Head of caudate nucleus (tissue), 42 donors: Measurements from ENCODE around the gene NOS1AP.

ENCODE experiments used
- DNase-seq, 42 donors: peaks; one replicate each; pipeline versions ENCODE4 v3.0.0 to v3.0.0-alpha.2; 2020 to 2021; ENCODE audit warnings: mixed read lengths in 7 of 42
- intact Hi-C: fragments of 100-400 bp; cut with DNase I; formaldehyde crosslinking; loops from one replicate; pipeline ENCODE4 v1.15.0; 2022

Gene NOS1AP

DNA sequence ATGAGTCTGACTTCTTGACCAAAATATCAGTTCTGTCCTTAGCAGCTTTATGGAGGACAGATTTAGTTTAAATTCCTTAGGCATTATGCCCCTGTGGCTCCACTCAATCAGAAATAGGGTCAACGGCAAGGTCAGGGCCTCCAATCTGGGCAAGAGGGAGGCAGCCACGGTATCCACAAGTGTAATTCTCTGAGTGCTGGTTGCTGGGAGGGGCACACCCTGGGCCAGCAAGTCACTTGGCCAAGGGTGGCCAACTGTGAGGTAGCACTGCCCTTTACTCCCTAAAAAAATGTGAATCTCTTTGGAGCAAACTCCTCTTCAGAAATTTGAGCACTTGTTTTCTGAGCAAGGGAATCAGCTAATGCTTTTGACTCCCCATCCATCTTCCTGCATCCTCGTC, 294.3 kb downstream of the NOS1AP start:
- intact Hi-C loops, result no loop called here
- DNase-seq, result no peak

- intact Hi-C loops, result no loop called here
- DNase-seq, result no peak
These were observed 295.0 kb downstream of the NOS1AP start for GRCh38 chr1:162364498-162364897.

DNA sequence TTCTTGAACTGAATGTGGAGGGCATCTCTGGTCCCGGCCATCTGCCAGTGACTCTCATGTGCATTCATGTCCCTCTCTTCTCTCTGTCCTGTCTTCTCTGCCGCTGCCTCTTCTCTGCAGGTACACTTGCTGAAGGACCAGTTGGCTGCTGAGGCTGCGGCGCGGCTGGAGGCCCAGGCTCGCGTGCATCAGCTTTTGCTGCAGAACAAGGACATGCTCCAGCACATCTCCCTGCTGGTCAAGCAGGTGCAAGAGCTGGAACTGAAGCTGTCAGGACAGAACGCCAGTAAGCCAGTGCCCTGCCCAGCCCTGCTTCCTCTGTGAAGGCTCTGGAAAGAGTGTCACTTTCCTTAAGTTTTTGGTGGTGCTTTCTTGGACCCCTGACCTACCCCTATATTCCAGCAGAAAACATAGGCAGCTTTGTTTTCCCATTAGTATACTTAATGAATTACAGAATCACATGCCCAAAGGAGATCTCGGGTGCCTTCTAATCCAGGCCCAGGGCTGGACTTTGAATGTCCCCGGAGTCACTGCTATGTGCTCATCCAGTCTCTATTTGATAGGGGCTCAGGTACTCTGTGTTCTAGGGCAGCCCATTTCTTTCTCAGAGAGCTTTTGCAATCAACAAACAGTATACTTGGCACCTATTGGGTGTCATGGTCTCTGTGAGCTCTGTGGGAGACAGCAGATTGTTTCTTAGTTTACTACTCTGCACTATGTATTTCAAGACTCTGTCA, 296.0 kb downstream of the NOS1AP start:
- intact Hi-C loops, result no loop called here

DNA sequence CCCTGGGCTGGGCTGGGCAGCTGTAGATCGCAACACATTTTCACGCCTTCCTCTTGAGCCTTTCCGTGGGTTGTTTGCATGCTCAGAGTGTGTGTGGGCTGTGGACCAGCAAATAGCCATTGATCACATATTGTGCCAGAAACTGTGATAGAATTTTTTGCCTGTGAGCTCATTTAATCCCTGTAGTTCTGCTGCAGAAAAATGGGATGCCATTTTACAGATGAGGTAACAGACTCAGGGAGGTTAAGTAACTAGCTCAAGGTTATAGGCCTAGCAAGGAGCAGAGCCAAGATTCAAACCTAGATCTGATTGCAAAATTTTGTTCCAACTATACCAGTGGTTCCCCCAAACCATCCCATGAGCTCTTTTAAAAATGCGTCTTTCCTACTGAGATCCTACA, 296.7 kb downstream of the NOS1AP start:
- intact Hi-C loops, result no loop called here
- no peak for DNase-seq

More for the DNA sequence above, 296.0 kb downstream of the NOS1AP start:
- no peak for DNase-seq

DNA sequence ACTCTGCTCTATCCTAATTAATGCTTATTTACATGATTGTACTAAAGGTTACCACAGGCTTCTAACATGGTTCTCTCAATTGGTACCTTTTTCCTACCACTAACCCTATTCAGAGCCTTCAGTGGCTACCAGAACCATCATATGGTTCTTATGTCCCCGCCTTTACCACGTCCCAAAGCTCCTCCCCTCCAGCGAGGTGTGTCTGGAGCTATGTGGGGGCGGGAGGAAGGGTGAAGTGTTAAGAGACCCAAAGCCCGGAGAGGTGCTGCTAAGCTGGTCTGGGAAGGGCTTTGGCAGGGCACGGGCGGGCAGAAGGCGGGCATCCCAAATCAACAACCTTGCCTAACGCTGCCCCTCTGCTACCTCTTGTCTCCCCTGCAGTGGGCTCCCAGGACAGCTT, 297.2 kb downstream of the NOS1AP start:
- intact Hi-C loops, result no loop called here
- no peak for DNase-seq

- intact Hi-C loops, result no loop called here
- no peak for DNase-seq
These were observed 297.6 kb downstream of the NOS1AP start for GRCh38 chr1:162367073-162367472.

GRCh38 chr1:162367772-162368171, 298.3 kb downstream of the NOS1AP start:
- DNase-seq, result no peak
- intact Hi-C loops, result no loop called here

DNA sequence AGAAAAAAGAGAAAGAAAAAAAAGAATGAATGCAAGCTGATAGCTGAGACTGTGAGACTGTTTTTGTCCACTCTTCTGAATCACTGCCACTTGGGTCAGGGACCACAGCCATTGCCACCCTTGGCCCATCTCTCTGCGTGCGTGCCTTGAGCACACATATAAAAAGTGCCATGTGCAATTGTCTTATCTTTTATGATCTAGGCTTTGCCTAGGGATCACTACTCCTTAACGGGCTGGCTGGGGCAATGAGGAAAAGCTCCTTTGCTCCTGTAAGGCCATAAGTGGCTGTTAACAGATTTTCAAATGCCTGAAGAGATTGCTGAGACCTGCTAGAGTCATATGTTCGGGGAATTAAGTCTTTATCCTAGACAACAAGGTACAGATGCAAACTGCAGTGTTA, 299.0 kb downstream of the NOS1AP start:
- intact Hi-C loops, result no loop called here
- no peak for DNase-seq

- intact Hi-C loops, result no loop called here
- DNase-seq, result peak in 2 of 42 donors; percentile 7 to 33
These were observed 300.1 kb downstream of the NOS1AP start for GRCh38 chr1:162369571-162369970.

DNA sequence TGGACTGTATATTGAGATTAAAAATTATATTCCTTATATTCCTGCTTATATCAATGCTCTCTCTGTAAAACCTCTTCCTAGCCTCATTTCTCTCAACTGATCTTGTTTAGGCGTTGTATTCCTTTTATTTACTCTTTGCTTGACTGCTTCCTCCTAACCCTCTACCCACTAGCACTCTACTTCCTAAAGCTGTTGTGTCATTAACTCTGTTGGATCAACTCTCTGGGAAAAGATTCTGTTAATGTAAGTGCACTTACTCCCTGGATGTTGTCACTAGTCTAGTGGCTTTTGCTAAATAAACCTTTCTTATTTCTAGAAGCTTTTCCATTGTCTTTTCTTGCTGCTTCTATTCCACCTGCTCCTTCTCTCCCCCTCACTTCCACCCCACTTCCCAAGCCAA, 300.7 kb downstream of the NOS1AP start:
- DNase-seq, result no peak
- intact Hi-C loops, result no loop called here

DNA sequence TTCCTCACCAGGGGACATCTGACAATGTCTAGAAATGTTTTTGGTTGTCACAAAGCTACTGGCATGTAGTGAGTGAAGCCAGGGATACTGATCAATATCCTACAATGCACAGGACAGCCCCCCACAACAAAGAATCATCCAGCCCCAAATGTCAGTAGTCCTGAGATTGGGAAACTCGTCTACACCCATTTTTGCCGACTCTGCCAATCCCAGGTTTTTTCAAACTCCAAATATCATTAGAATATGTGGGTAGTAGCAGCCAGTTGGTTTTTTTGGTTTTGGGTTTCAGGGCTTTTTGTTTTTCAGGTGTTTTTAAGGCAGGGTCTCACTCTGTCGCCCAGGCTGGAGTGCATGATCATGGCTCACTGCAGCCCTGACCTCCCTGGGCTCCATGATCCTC, 301.2 kb downstream of the NOS1AP start:
- intact Hi-C loops, result no loop called here
- peak in 2 of 42 donors; percentile 2 to 5 for DNase-seq

DNA sequence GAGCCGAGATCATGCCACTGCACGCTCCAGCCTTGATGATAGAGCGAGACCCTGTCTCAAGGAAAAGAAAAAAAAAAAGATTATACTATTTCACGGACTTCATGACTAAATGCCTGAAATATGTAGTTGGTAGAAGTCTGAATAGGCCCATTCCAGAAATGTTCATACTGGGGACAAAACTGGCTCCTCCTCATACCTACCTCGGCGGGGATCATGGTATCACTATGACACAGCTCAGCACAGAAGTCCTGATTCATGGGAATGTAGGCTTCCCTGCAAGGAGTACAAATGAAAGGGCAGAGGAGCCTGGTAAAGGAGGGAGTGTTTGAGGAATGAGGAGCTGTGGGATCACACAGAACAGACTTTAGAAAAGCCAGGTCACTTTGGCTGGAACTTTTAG, 302.1 kb downstream of the NOS1AP start:
- intact Hi-C loops, result no loop called here
- peak in 1 of 42 donors; percentile 7 for DNase-seq

GRCh38 chr1:162372159-162373071, 302.9 kb downstream of the NOS1AP start:
- intact Hi-C loops, result no loop called here
- DNase-seq, result peak in 1 of 42 donors; percentile 4

DNA sequence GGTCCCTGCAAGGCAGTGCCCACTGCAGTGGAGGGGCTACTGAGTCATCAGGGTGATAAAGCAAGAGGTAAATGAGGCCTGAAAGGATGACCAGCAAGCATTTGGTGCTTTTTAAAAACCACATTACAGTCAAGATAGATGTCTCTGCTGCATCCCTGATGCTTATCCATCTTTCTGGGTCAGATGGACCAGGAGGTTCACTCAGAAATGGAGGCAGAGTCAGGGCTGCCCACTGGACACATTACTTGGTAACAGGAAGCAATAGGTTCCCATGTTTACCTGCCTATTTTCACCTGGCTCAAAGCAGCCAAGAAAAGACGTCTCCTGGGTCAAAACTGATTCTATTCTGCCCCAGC, 303.6 kb downstream of the NOS1AP start:
- intact Hi-C loops, result no loop called here
- DNase-seq, result no peak

DNA sequence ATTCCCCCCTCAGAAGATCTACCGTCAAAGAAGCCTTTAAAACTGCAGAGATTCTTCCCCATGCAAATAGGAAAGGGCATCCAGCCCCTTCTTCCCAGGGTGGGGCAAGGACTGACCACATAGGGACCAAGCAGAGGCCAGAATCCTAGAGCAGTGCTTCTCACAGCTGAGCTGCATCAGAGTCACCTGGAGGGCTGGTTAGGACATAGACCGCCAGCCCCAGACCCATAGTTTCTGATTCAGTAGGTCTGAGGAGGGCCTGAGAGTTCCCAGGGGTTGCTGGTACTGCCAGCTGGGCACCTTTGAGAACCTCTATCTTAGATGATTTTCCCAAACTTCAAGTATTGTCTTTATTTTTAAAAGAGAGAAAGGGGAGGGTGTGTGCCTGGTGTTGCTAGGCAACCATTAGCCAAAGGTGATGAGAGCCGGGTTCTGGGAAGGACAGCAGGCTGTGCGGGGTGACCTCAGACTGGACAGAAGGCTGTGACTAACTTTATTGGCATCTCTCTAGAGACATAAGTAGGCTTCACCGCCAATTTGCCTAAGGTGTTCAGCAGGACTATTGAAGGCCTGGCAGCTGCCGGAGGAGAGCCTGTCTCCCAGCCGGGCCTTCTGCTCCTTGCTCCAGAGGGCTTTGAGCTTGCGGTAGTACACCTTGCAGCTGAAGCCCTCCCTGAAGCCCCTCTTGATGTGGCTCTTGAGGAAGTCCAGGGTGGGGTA, 304.2 kb downstream of the NOS1AP start:
- DNase-seq, result no peak
- intact Hi-C loops, result no loop called here

DNA sequence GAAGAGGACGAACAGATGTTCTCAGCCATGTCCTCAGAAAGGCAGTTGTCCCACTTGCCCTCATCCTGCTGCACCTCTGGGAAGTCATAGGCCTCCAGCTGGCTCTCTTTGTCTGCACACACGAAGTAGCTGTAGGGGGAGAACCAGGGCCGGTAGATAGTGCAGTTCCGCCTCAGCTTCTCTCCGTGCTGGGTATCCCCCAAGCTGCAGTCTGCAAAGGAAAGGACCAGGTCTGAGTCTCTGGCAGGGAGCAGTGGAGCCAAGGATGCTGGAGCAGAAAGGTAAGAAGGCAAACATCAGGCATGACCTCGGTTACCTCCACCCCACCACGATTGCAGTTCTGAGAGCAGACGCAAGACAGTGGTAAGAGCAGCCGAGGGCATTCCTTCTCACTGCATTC, 304.9 kb downstream of the NOS1AP start:
- DNase-seq, result no peak
- intact Hi-C loops, result no loop called here

- no peak for DNase-seq
- intact Hi-C loops, result no loop called here
These were observed 306.0 kb downstream of the NOS1AP start for GRCh38 chr1:162375463-162375862.

- DNase-seq, result peak in 2 of 42 donors; percentile 1 to 7
- intact Hi-C loops, result no loop called here
These were observed 307.2 kb downstream of the NOS1AP start, which contains the start of gene SPATA46 for GRCh38 chr1:162376691-162377090. SPATA46 (minus strand) TSS chr1:162376854; CDS start chr1:162376790, 64 bp downstream.

GRCh38 chr1:162380061-162380846, 310.8 kb downstream of the NOS1AP start:
- intact Hi-C loops, result no loop called here
- DNase-seq, result peak in 2 of 42 donors; percentile 10 to 34
